Eye (tissue), 1 donor: ENCODE data around the gene TEKT2.
A peak's percentile ranks its signal among the peaks of the same experiment; 100 is the strongest.

ENCODE experiments used
- DNase-seq: peaks from one replicate; pipeline ENCODE4 v3.0.0-alpha.2; 2015

TEKT2 gene

GRCh38 chr1:36109041-36109679 lies 25.3 kb downstream of the TEKT2 start:
- DNase-seq, result no peak

GRCh38 chr1:36111151-36111550 lies 27.3 kb downstream of the TEKT2 start:
- DNase-seq, result no peak

GRCh38 chr1:36112823-36113222 lies 28.9 kb downstream of the TEKT2 start:
- no peak for DNase-seq

- no peak for DNase-seq
These were observed 30.5 kb downstream of the TEKT2 start for GRCh38 chr1:36114371-36114770.

GRCh38 chr1:36115200-36115669 lies 31.3 kb downstream of the TEKT2 start:
- peak; percentile 71 for DNase-seq

GRCh38 chr1:36115931-36116330 lies 32.0 kb downstream of the TEKT2 start:
- no peak for DNase-seq

- DNase-seq, result no peak
These were observed 33.0 kb downstream of the TEKT2 start for GRCh38 chr1:36116901-36117300.

GRCh38 chr1:36118447-36119204 lies 34.7 kb downstream of the TEKT2 start:
- DNase-seq, result peak; percentile 38

GRCh38 chr1:36119456-36119855 lies 35.6 kb downstream of the TEKT2 start:
- no peak for DNase-seq

GRCh38 chr1:36122062-36123030 lies 38.5 kb downstream of the TEKT2 start:
- no peak for DNase-seq

GRCh38 chr1:36123356-36123755 lies 39.5 kb downstream of the TEKT2 start:
- peak; percentile 36 for DNase-seq

- DNase-seq, result no peak
These were observed 40.7 kb downstream of the TEKT2 start for GRCh38 chr1:36124404-36125128.

GRCh38 chr1:36125129-36125991 lies 41.5 kb downstream of the TEKT2 start, which contains the start of gene COL8A2:
COL8A2 (minus strand) TSS chr1:36125222; CDS start chr1:36100242, 24,980 bp downstream.
- DNase-seq, result peak; percentile 50

- DNase-seq, result peak; percentile 27
These were observed 42.3 kb downstream of the TEKT2 start for GRCh38 chr1:36126005-36126716.

GRCh38 chr1:36126797-36127500 lies 43.1 kb downstream of the TEKT2 start:
- DNase-seq, result no peak

- DNase-seq, result no peak
These were observed 44.4 kb downstream of the TEKT2 start for GRCh38 chr1:36128126-36128904.

- no peak for DNase-seq
These were observed 45.0 kb downstream of the TEKT2 start for GRCh38 chr1:36128905-36129206.

- no peak for DNase-seq
These were observed 48.1 kb downstream of the TEKT2 start for GRCh38 chr1:36132029-36132428.

GRCh38 chr1:36133484-36133883 lies 49.6 kb downstream of the TEKT2 start:
- DNase-seq, result peak; percentile 45
